Loucy (cell line): ENCODE data around the gene PCDH11X.
"Not testable (repeated sequence)": the region's sequence is repeated elsewhere in the genome, so short reads cannot be mapped to it uniquely, and the experiment has no call there.

ENCODE experiments used
- H2AFZ ChIP-seq: fragments of 200-600 bp; sonication (generic); 2 replicates; pipeline ENCODE4 v1.6.0; 2016; ENCODE audit warnings: antibody characterized with exemption, mild to moderate bottlenecking, low read length, moderate library complexity
- H3F3A ChIP-seq: fragments of 200-600 bp; 2 replicates; pipeline ENCODE4 v1.6.0; 2016; ENCODE audit warnings: antibody characterized with exemption, low read depth, mild to moderate bottlenecking
- H3K27me3 ChIP-seq: fragments of 200-600 bp; sonication (generic); 2 replicates; pipeline ENCODE4 v1.6.1; 2014; ENCODE audit warnings: low read length, mild to moderate bottlenecking; ENCODE audit not compliant: insufficient read depth, poor library complexity, severe bottlenecking
- H3K36me3 ChIP-seq: fragments of 200-600 bp; sonication (generic); 2 replicates; pipeline ENCODE4 v1.6.1; 2016; ENCODE audit warnings: low read length; ENCODE audit not compliant: insufficient read depth
- H3K4me1 ChIP-seq: fragments of 200-600 bp; sonication (generic); 2 replicates; pipeline ENCODE4 v1.5.1; 2014; ENCODE audit warnings: low read length, mild to moderate bottlenecking; ENCODE audit not compliant: insufficient read depth, poor library complexity, severe bottlenecking
- H3K4me2 ChIP-seq: fragments of 200-600 bp; sonication (generic); 2 replicates; pipeline ENCODE4 v1.6.0; 2014; ENCODE audit warnings: antibody characterized with exemption, low read length, low read depth, mild to moderate bottlenecking; ENCODE audit not compliant: poor library complexity, severe bottlenecking
- H3K4me3 ChIP-seq: fragments of 200-600 bp; sonication (generic); 2 replicates; pipeline ENCODE4 v1.5.1; 2014; ENCODE audit warnings: low read length, mild to moderate bottlenecking, mixed read lengths; ENCODE audit not compliant: poor library complexity, severe bottlenecking
- H3K79me2 ChIP-seq: fragments of 200-600 bp; sonication (generic); 2 replicates; pipeline ENCODE4 v1.6.1; 2014; ENCODE audit warnings: low read length; ENCODE audit not compliant: insufficient read depth
- H3K9ac ChIP-seq: fragments of 200-600 bp; sonication (generic); 2 replicates; pipeline ENCODE4 v1.6.0; 2014; ENCODE audit warnings: mild to moderate bottlenecking, low read depth, low read length, moderate library complexity; ENCODE audit not compliant: poor library complexity, severe bottlenecking
- H3K9me2 ChIP-seq: fragments of 200-600 bp; sonication (generic); replicated peaks from 2 replicates; pipeline ENCODE4 v1.6.1; 2016; ENCODE audit warnings: low read depth, low read length, mixed read lengths
- H3K9me3 ChIP-seq: fragments of 200-600 bp; sonication (generic); 2 replicates; pipeline ENCODE4 v1.6.1; 2014; ENCODE audit warnings: mild to moderate bottlenecking, antibody characterized with exemption, low read length, low read depth; ENCODE audit not compliant: insufficient read depth
- H4K20me1 ChIP-seq: fragments of 200-600 bp; sonication (generic); 2 replicates; pipeline ENCODE4 v1.6.0; 2014; ENCODE audit warnings: antibody characterized with exemption, low read length, mild to moderate bottlenecking; ENCODE audit not compliant: insufficient read depth, poor library complexity, severe bottlenecking

PCDH11X gene

DNA sequence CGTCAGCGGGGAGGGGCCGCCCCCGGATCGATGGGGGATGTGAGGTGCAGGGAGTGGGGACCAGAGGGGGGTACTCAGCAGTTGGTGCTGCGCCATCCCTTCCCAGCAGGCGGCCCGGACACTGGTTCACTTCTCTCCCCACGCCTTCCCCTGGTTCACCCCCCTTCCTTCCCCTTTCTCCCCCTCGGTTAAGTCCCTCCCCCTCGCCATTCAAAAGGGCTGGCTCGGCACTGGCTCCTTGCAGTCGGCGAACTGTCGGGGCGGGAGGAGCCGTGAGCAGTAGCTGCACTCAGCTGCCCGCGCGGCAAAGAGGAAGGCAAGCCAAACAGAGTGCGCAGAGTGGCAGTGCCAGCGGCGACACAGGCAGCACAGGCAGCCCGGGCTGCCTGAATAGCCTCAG is at the start of gene PCDH11X:
Gene PCDH11X (plus strand): TSS at position 241 of the 400 bp plus-strand sequence. CDS start 56,130 bp downstream, outside the sequence.
- not testable (repeated sequence) for H3F3A ChIP-seq, H3K9me3 ChIP-seq, H4K20me1 ChIP-seq, H3K4me1 ChIP-seq, H3K79me2 ChIP-seq, H3K4me2 ChIP-seq, H3K4me3 ChIP-seq, H3K36me3 ChIP-seq, H3K9ac ChIP-seq, H3K27me3 ChIP-seq, H2AFZ ChIP-seq, H3K9me2 ChIP-seq

GRCh38 chrX:91747446-91747845 is 31.7 kb upstream of the PCDH11X start:
- H3K9me2 ChIP-seq, H3K4me3 ChIP-seq, H2AFZ ChIP-seq, H3K9ac ChIP-seq, H3K9me3 ChIP-seq, H3K36me3 ChIP-seq, H3K4me2 ChIP-seq, H3F3A ChIP-seq, H3K4me1 ChIP-seq, H3K27me3 ChIP-seq, H4K20me1 ChIP-seq, H3K79me2 ChIP-seq: not testable (repeated sequence)

GRCh38 chrX:91753022-91753421 is 26.2 kb upstream of the PCDH11X start:
- not testable (repeated sequence) for H2AFZ ChIP-seq, H3K4me3 ChIP-seq, H3K9me2 ChIP-seq, H3K27me3 ChIP-seq, H3K79me2 ChIP-seq, H3K4me1 ChIP-seq, H3K9me3 ChIP-seq, H3K4me2 ChIP-seq, H4K20me1 ChIP-seq, H3K36me3 ChIP-seq, H3F3A ChIP-seq, H3K9ac ChIP-seq

GRCh38 chrX:91770619-91771488 is 8.3 kb upstream of the PCDH11X start:
- H3K9ac ChIP-seq, H3K27me3 ChIP-seq, H3K79me2 ChIP-seq, H3F3A ChIP-seq, H3K4me1 ChIP-seq, H3K36me3 ChIP-seq, H4K20me1 ChIP-seq, H3K4me2 ChIP-seq, H3K9me2 ChIP-seq, H3K4me3 ChIP-seq, H3K9me3 ChIP-seq, H2AFZ ChIP-seq: not testable (repeated sequence)

DNA sequence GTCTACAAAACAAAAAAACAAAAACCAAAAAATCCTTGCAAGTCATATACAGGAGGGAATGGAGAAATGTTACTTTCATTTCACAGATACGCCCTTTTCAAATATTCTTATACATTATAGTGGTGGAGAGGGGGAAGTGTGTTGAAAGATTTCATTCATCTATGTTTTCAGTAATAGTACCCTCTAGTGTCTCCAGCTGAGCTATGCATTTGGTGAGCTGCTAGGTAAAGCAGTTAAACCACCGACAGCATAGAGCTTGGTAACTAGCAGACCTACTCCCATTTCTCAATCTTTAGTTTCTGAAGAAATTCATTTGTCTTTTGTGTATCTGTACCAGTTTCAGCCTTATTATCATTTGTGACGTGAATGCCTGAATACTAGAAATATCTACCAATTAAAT is 5.2 kb upstream of the PCDH11X start:
- not testable (repeated sequence) for H3K27me3 ChIP-seq, H3K9me2 ChIP-seq

GRCh38 chrX:91780008-91780407 is 833 bp downstream of the PCDH11X start:
- H3K9me3 ChIP-seq, H3K9ac ChIP-seq, H3K36me3 ChIP-seq, H3K27me3 ChIP-seq, H4K20me1 ChIP-seq, H2AFZ ChIP-seq, H3K79me2 ChIP-seq, H3K4me3 ChIP-seq, H3K9me2 ChIP-seq, H3F3A ChIP-seq, H3K4me1 ChIP-seq, H3K4me2 ChIP-seq: not testable (repeated sequence)

More for the DNA sequence above, 5.2 kb upstream of the PCDH11X start:
- H3K4me3 ChIP-seq, H3K9ac ChIP-seq, H3K36me3 ChIP-seq, H3K9me3 ChIP-seq, H3K79me2 ChIP-seq, H2AFZ ChIP-seq, H3F3A ChIP-seq, H4K20me1 ChIP-seq, H3K4me2 ChIP-seq, H3K4me1 ChIP-seq: not testable (repeated sequence)

GRCh38 chrX:91780698-91781097 is 1.5 kb downstream of the PCDH11X start:
- not testable (repeated sequence) for H3K9me2 ChIP-seq, H4K20me1 ChIP-seq, H3K4me1 ChIP-seq, H3F3A ChIP-seq, H3K4me2 ChIP-seq, H3K36me3 ChIP-seq, H3K79me2 ChIP-seq, H3K4me3 ChIP-seq, H3K27me3 ChIP-seq, H3K9ac ChIP-seq, H2AFZ ChIP-seq, H3K9me3 ChIP-seq
